Right ventricle myocardium inferior (tissue), 1 donor: ENCODE data around the gene KLHL29. TPM values are rescaled to one million over a fixed set of nuclear protein-coding genes. Genes with fewer than 3 reads are reported as not detected.
"Not testable (repeated sequence)": the region's sequence is repeated elsewhere in the genome, so short reads cannot be mapped to it uniquely, and the experiment has no call there.

Experiments used
- ATAC-seq: fragments of 200-7000 bp; cut with Tn5 transposase; one replicate; pipeline ENCODE4 v1.9.1; 2020; ENCODE audit warnings: mild to moderate bottlenecking, moderate library complexity
- DNase-seq: peaks from one replicate; pipeline ENCODE4 v3.0.0; 2021; ENCODE audit errors: missing footprints
- intact Hi-C: fragments of 100-400 bp; cut with DNase I; formaldehyde crosslinking; loops from one replicate; pipeline ENCODE4 v1.11.0; 2022
- total RNA-seq: library from RNA; stranded (reverse); fragmentation: NEBNext Ultra II Directional; extraction: Animal tissue kit (Norgen Biotek cat#: 25700); gene quantifications from one replicate; pipeline ENCODE4 v1.2.1, GENCODE V29; 2021
- donor health status: DM: no; HTN: yes; CAD: no; lungs with severe emphysema.

Gene KLHL29
- total RNA-seq, 1 donor from 2014 or later = 0.54 TPM

- ATAC-seq (no peak), DNase-seq (no peak)
- intact Hi-C loops = no loop called here
Observed at GRCh38 chr2:23707096-23707495, 322.1 kb downstream of the KLHL29 start.

- intact Hi-C loops = no loop called here
- ATAC-seq (no peak), DNase-seq (no peak)
Observed at GRCh38 chr2:23708771-23709170, 323.8 kb downstream of the KLHL29 start.

- ATAC-seq (no peak), DNase-seq (no peak)
- intact Hi-C loops = no loop called here
Observed at GRCh38 chr2:23709311-23709710, 324.3 kb downstream of the KLHL29 start.

- ATAC-seq (peak; percentile 77), DNase-seq (no peak)
- intact Hi-C loops = no loop called here
Observed at GRCh38 chr2:23711979-23712755, 327.2 kb downstream of the KLHL29 start.

- DNase-seq (no peak), ATAC-seq (no peak)
- intact Hi-C loops = no loop called here
Observed at GRCh38 chr2:23712756-23713151, 327.8 kb downstream of the KLHL29 start.

- intact Hi-C loops = no loop called here
- DNase-seq = no peak
- ATAC-seq = no peak
Observed at GRCh38 chr2:23713351-23713750, 328.4 kb downstream of the KLHL29 start.

- DNase-seq (no peak), ATAC-seq (no peak)
- intact Hi-C loops = no loop called here
Observed at GRCh38 chr2:23718931-23719700, 334.1 kb downstream of the KLHL29 start.

- ATAC-seq = no peak
- intact Hi-C loops = no loop called here
- no peak for DNase-seq
Observed at GRCh38 chr2:23719716-23720115, 334.7 kb downstream of the KLHL29 start.

- ATAC-seq = peak; percentile 20
- intact Hi-C loops = no loop called here
- no peak for DNase-seq
Observed at GRCh38 chr2:23720705-23721453, 335.9 kb downstream of the KLHL29 start.

- intact Hi-C loops = no loop called here
- ATAC-seq = peak; percentile 13
Observed at GRCh38 chr2:23721454-23721826, 336.5 kb downstream of the KLHL29 start.

GRCh38 chr2:23722255-23722654 is 337.3 kb downstream of the KLHL29 start:
- ATAC-seq (no peak), DNase-seq (no peak)
- intact Hi-C loops = no loop called here

More at GRCh38 chr2:23721454-23721826, 336.5 kb downstream of the KLHL29 start:
- DNase-seq = no peak

GRCh38 chr2:23723029-23723428 is 338.1 kb downstream of the KLHL29 start:
- DNase-seq, intact Hi-C loops, ATAC-seq: not testable (repeated sequence)

- no peak for DNase-seq
- no peak for ATAC-seq
- intact Hi-C loops = no loop called here
Observed at GRCh38 chr2:23734416-23734815, 349.4 kb downstream of the KLHL29 start.

- intact Hi-C loops, ATAC-seq: not testable (repeated sequence)
Observed at GRCh38 chr2:23736783-23737182, 351.8 kb downstream of the KLHL29 start.

GRCh38 chr2:23745068-23745725 is 360.2 kb downstream of the KLHL29 start:
- DNase-seq = no peak
- intact Hi-C loops = no loop called here
- ATAC-seq = no peak

More at GRCh38 chr2:23736783-23737182, 351.8 kb downstream of the KLHL29 start:
- not testable (repeated sequence) for DNase-seq

- intact Hi-C loops = no loop called here
- DNase-seq (no peak), ATAC-seq (peak; percentile 96)
Observed at GRCh38 chr2:23745726-23746105, 360.7 kb downstream of the KLHL29 start.

- DNase-seq (no peak), ATAC-seq (no peak)
- intact Hi-C loops = no loop called here
Observed at GRCh38 chr2:23746141-23746863, 361.3 kb downstream of the KLHL29 start.

GRCh38 chr2:23751747-23752265 is 366.8 kb downstream of the KLHL29 start:
- intact Hi-C loops = loop anchor here (10.0 kb wide), 1 partner anchor 367 kb away; the partner anchor contains the start of gene KLHL29
- ATAC-seq (no peak), DNase-seq (no peak)
